ENCODE data around the gene VAV2.
A peak's percentile ranks its signal among the peaks of the same experiment; 100 is the strongest.

Gene VAV2

GRCh38 chr9:133870598-133871595 lies 121.2 kb downstream of the VAV2 start:
- no peak for DNase-seq

DNA sequence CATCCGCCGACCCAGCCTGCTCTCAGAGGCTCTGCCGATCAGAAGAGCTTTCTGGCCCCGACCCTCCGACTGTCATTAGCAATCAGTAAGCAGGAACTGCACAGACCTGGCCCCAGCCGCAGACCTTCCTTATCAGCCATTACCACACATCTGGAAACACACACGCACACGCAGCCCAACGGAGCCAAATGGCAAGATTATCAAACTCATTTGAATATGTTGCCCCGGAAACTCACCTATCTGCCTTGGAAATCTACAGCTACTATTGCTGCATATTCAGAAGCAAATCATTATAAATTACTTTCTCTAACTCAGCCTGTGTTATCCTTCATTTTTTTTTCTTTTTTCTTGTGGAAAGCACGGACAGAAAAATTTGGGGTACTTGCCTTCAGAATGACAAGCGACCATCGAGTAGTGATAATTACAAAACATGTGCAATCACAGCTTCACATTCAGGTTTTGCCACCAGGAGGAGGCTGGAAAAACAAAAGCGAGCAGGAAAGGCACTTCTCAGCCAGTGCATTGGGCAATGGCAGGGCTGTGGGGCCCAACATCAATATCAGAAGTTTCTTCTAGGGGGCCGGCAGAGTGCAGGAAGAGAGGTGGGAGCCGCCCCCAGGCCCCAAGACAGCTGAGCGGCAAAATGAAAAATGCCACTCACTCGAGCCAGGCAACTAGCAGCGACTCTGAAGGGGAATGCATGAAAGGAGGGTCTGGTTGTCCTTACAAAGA lies 122.3 kb downstream of the VAV2 start:
- DNase-seq: no peak

- no peak for DNase-seq
These were observed 123.9 kb downstream of the VAV2 start for GRCh38 chr9:133868203-133868602.

- DNase-seq: no peak
These were observed 125.2 kb downstream of the VAV2 start for GRCh38 chr9:133866946-133867345.

- DNase-seq: no peak
These were observed 128.1 kb downstream of the VAV2 start for GRCh38 chr9:133864011-133864410.

DNA sequence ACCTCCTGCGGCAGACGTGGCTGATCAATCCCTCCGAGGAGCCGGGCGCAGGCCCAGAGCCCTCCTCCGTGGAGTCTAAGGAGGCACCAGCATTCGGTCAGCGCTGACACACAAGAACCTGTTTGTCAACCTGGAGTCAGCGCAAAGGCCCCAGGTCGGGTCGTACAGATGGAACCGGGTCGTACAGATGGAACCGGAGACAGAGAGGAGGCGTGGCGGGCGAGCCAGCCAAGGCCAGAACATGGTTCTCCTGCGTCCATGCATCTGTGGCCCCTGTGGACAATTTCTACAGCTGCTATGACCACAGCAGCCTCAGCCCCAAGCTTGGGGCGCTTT lies 128.9 kb downstream of the VAV2 start:
- DNase-seq: no peak

DNA sequence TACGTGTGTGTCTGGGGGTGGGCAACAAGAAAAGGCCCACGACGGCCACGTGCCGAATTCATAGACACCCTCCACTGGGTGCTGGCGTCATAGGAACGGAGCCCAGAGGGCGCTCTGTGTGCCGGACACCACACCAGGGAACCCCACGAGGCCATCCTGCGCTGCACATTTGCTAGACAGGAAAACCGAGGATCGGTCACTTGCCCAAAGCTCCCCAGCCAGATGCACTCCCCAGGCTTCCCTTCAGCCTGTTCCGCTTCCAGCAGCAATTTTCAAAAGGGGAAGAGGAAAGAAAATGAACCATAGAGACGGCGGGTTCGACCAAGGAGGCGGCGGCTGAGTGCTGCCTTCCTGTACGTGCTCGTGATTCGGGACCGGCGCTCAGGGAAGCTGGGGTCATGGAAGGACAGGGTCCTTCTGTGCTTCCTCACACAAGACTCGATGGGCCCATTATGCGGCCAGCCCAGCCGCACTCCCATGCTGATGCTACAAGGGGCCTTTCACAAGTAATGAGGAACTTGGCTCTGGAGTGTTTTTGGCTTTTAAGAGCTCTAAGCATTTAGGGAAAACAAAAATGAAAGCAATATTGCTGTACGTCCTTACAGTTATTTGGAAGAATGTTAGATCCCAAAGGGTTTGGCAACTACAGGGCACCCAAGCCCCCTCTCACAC lies 129.4 kb downstream of the VAV2 start:
- DNase-seq: no peak

GRCh38 chr9:133861692-133862091 lies 130.4 kb downstream of the VAV2 start:
- no peak for DNase-seq

DNA sequence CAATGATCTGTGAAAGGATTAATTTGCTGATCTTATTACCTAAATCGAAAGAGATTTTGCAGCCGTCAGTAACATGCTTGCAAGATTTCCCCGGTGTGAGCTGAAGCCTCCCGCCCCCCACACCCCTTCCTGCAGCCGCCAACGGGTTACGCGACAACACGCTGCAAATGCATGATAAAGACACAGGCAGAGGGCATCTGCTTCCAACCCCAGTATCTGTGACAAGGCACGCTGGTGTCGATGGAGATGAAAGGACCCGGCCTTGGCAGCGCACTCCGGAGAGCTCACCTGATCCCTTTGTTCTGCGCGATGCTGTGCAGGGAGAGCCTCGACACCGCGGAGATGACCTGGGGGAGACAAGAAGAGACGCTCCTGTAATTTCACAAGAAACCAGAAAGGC lies 131.0 kb downstream of the VAV2 start:
- no peak for DNase-seq

- no peak for DNase-seq
These were observed 133.4 kb downstream of the VAV2 start for GRCh38 chr9:133858771-133859170.

DNA sequence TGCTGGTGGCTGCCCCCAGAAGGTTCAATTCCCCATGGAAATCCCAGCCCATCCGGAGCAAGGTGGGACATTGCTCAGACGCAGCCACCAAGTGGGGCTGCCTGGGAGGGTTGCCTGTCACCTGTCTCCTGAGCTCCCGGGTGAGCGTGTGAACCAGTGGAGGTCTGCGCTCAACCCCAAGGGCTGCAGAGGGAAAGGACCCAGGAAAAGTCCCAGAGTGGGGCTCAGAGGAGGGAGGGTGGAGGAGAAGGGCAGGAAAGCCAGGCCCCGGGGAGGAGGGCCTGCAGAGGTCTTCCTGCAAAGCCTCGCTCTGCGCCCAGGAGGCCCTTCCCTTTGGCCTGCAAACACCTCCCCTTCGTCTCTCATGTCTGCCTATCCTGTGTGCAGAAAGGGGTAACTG lies 134.5 kb downstream of the VAV2 start:
- DNase-seq: no peak

DNA sequence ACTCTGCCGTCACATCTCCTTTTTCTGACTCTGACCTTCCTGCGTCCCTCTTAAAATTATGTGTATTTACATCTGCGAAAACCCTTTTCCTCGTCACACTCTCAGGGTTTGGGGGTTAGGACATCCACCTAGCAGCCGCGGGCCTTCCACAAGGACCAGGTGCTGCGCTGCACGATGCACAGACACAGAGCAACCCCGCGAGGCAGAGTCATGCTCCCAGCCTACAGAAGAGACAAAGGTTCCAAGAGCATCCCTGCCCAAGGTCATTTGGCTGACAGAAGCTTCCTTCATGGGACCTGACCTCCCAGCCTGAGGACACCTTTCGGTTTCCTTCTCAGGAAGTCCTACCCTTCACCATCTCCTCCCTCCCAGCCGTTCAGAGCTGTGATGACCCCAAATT lies 135.3 kb downstream of the VAV2 start:
- no peak for DNase-seq

DNA sequence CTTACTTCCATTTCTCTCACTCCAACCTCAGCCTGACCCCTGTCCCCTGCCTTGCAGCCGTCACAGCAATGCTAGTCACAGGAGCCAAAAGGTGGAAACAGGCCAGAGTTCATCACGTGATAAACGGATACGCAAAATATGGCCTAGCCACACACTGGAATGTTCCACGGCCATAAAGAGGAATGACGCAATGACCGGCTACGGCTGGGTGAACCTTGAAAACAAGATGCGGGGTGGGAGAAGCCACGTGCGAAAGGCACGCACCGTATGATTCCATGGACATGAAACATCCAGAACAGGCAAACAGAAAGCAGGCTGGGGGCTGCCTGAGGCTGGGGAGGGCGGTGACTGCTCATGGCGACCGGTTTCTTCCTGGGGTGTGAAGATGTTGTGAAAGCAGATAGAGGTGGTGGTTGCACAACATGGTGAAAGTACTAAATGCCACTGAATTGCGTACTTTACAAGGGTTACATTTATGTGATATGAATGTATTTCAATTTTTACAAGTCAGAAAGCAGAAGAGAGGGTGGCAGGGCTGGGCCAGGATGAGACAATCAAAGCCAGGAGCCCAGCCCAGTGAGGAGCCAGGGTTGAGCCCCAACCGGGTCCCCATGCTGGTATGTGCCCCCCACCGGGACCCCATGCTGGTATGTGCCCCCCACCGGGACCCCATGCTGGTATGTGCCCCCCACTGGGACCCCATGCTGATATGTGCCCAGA lies 136.2 kb downstream of the VAV2 start:
- DNase-seq: peak; percentile 6

GRCh38 chr9:133855371-133855770 lies 136.8 kb downstream of the VAV2 start:
- no peak for DNase-seq

DNA sequence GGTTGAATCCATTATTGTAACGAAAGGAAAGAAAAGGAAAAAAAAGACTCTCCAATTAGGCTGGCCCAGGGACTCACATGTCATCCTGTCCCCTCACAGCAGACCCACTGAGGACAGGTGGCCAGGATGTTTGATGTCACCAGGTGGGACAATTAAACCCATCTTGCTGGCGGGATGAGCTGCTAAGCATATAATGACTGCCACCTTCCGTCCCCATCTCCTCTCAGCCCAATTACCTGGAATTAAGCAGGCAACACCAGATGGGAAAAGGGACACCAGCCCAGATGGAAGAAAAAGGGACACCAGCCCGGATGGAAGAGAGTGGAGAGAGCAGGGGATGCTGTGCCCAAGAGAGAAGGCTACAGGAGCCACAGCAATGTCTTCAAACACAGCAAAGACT lies 137.4 kb downstream of the VAV2 start:
- DNase-seq: no peak

DNA sequence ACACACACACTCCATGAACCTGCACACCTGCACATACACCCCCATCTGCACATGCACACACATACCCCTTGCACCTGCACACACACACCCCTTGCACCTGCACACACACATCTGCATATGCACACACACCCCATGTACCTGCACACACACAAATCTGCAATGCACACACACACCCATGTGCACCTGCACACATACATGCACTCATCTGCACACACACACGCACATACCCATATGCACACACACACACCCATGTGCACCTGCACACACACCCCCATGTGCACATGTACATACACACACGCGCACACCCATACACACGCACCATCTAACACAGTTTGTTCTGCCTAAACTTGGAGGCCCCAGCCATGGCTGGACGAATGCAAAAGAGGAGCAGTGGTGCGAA lies 138.1 kb downstream of the VAV2 start:
- no peak for DNase-seq

DNA sequence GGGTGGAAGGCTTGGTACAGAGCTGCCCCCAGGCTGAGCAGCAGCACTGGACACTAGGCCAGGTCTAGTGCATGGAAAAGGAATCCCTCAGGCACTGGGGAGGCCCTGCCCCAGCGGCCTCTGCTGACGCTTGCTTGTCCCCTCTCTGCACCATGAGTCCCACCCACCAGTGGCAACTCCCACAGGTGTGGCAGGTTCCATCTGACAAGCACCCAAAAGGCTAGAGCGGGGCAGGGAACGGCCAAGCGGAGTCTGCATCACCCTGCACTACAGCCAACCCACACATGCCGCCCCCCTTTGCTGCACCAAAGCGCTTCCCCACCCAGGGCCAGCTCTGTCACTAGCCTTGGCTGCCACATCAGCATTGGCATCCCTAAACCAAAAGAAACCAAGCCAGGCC lies 138.8 kb downstream of the VAV2 start:
- no peak for DNase-seq

DNA sequence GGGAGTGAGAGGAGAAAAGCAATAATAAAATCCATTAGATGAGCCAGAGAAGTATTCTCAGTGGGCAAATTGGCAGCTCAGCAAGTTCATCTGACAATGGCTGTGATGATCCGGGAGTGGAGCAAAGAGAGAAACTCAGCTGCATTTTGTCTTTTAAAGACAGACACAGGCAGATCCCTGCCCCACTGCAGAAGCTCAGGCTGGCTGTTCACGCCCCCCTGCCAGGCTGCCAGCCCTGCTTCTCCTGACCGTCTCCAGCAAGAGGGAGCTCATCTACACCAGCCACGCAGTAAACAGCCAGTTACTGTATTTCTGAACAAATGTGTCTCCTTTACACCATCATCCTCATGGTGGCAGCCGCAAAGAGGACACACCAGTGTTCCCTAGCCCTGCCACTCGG lies 139.7 kb downstream of the VAV2 start:
- no peak for DNase-seq

- no peak for DNase-seq
These were observed 140.4 kb downstream of the VAV2 start for GRCh38 chr9:133851693-133852092.

GRCh38 chr9:133850937-133851336 lies 141.2 kb downstream of the VAV2 start:
- no peak for DNase-seq

DNA sequence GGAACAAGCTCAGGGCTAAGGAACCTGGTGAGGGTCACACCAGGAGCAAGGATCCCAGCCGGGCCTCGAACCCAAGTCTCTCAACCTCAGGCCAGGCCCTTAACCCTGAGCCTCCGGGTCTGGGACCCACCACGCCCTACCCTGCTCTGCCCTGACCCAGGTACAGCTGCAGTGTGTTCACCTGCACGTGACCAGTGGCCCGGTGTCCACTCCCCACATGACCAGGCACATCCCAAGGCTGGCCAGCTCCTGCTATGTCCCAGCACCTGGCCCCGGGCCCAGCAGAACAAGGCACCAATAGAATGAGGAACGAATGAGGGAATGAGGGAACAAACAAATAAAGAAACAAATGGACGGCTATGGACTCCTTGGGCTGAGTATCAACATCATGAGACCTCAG lies 142.0 kb downstream of the VAV2 start:
- no peak for DNase-seq

DNA sequence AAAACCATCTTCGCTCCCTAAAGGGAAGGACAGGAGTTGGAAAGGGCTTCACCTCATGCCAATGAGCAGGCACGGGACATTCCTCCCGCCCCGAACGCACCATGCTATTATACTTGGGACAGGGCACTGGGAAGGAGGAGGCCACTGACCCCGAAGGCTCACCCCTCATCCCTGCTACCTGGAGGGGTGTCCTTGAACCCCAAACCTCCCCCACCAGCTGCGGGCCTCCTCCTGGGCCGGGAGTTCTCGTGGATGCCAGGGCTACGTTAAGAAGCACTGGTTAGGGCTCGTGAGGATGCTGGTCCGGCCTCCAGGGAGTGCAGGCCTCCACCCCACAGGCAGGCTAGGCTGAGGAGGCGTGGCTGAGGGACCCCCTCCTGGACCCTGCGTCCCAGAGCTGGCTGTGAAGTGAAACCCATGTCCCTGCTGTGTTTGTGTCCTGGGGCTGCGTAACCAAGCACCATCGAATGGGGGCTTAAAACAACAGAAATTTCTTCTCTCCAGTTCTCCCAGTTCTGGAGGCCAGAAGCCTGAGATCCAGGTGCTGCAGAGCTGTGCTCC lies 142.9 kb downstream of the VAV2 start:
- no peak for DNase-seq

Measured in CD4-positive, alpha-beta T cell treated with Interleukin-4 for 4 hours (primary cell).